8988T (cell line): ENCODE results near the gene DHRS9.
"Not testable (repeated sequence)": the region's sequence is repeated elsewhere in the genome, so short reads cannot be mapped to it uniquely, and the experiment has no call there.

Experiments
- DNase-seq: peaks from one replicate; pipeline ENCODE4 v3.0.0; 2011

Gene DHRS9

DNA sequence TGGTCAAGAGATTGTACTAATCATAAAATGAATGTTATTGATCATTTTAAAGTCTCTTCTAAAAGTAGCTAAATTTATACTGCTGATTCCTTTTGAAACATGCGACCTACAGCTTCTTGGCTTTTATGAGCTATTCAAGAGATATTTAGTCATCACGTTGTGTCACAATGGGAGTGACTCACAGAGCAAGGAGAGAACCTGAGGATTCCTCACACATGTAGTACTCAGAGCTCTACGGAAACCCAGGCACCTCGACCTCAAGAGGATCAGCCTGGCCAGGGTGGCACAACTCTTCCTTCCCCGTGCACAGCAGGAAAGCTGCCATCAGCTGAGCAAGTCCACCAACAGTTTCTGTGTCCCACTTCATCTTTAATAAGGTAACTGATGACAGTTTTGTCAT is at the start of gene DHRS9:
Gene DHRS9 (plus strand): TSS at position 223 of the 400 bp plus-strand sequence. CDS start 12,019 bp downstream, outside the sequence.
- peak; percentile 16 for DNase-seq

DNA sequence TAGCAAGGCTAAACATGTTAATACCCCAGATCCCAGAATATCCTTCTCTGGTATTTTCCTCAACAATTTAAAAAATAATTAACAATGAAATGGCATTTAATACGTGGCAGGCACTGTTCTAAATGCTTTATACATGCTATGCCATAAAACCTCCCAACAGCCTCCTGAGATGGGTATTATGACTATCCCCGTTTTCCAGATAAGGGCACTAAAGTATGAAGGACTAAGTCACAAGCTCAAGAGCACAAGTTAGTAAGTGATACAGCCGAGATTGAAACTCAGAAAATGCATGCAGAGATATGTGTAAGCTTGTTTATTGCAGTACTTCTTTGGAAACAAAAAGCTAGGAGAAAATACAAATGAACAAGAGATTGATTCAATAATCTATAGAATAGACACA is 46.2 kb upstream of the DHRS9 start:
- no peak for DNase-seq

DNA sequence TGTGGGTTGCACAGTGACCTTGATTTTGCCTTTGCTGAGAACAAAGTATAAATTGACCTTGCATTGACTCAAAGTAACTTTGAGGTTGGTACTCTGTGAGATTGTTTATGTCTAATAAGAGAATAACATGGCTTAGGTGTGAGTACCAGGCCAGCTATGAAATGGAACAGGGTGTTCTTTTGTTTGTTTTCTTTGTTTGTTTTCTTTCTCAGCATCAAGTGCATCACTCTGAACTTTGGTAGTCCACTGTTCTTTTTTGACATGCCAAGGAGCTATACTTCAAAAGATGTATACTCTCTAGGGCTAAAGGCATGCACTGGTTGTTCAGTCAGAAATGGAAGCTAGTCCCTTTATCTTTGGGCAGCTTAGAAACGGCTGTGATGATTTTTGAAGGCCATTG is 43.3 kb upstream of the DHRS9 start:
- DNase-seq: no peak

DNA sequence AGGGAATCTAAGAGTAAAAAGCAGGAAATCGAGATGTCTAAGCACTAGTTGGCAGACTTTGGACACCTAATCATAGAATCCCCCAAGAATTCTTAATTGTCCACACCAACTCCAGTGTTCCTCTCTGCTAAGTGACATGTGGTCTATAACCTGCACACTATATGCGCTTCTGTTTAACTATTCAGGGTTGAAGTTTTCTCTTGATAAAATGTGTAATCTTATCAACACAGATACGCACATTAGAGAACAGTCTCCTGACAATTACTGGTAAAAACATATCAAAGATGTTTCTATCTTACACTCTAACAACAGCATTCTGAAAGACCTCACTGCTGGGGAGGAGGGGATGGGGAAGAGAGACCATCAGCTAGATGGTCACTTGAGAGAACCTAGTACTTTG is 42.1 kb upstream of the DHRS9 start:
- DNase-seq: no peak

DNA sequence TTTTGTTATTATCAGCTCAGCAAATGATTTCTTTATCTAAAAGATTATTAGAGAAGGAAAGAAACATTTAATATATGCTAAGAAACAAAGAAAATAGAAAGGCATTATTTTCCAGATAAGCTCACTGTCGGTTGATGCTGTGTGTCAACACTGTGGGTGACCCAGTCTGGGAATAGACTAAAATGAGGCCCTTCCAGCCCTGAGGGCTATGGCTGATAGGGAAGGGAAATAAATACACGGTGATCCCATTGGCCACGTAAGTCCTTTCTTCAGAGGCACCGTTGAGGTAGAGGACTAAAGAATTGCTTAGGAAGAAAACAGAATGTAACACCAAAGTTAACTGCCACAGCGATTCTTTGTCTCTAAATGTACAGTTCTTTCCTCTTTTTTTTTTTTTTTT is 40.0 kb upstream of the DHRS9 start:
- DNase-seq: no peak

DNA sequence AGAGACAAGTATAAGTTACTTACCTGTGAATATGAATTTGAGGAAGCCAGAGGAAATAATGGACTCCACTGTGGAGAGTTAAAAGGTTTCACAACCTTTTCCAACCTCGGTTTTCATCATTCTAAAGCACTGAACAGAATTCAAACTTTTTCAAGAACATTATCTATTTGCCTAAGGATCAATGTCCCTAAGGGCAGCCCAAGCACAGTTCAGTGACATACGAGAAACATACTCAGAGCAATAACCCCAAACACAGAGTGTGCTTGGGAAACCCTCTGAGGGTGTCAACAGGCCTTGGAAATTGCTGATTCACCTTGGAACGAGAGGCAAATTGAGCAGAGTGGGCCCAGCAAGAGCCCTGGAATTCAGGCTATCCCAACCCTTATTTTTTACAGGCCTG is 38.2 kb upstream of the DHRS9 start, which contains the start of gene ABCB11:
Gene ABCB11 (minus strand): TSS at position 123 of the 400 bp plus-strand sequence. CDS start 13,199 bp downstream, outside the sequence.
- DNase-seq: no peak

DNA sequence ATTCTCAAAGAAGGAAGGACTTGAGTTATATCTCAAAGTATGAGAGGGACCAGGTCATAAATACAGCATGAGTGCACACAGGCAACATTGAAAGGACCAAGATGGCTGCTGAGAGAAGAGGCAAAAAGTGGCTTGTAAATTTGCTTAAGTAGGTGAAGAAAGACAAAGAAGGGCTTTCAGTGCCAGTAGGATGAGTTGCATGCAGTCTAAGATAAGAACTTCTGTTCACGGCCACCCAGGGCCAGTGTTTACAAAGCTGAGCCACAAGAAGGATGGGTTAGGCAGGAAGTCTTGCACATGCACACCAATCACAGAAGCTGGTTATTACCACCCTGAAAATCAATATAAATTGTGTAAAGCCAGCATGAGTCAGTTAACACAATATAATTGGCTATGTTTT is 35.1 kb upstream of the DHRS9 start:
- DNase-seq: no peak

DNA sequence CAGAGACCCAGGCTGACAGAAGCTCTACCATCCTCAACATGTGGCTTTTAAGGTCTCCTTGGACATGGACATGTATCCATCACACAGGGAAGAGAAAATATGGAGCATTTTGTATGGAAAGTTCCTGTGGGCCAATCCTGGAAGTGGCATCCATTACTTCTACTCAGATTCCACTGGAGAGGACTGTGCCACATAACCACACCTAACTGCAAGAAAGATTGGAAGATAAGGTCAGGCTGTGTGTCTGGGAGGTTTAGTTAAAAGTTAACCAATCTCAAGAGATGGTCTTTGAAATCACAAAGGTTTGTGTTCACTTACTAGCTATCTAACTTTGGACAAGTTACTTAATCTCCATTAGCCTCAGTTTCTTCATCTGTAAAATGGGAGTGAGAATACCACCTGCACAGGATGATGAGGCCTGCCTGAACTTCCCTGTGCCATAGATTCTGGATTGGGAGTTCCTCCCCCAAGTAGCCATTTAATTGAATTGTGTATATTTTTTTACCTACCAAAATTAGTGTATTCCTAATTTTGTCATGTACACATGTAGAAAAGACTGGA is 34.3 kb upstream of the DHRS9 start:
- DNase-seq: no peak

DNA sequence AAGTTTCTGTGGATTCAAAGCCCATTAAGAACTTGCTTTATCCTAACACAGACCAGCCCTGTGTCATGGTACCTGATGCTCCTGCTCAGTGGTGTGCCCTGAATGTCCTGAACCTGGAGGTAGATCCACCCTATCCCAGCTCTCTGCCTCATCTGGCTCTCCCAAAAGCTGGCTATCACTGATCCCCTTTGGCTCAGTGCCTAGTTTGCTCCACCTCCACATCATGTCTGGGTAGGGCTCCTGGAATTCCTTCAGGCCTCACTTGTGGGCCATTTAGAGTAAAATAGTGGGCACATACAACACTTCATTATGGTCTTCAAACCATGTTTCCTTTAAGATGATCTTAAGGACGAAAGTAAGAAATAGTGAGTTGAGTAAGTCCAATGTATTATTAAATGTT is 33.5 kb upstream of the DHRS9 start:
- DNase-seq: no peak

DNA sequence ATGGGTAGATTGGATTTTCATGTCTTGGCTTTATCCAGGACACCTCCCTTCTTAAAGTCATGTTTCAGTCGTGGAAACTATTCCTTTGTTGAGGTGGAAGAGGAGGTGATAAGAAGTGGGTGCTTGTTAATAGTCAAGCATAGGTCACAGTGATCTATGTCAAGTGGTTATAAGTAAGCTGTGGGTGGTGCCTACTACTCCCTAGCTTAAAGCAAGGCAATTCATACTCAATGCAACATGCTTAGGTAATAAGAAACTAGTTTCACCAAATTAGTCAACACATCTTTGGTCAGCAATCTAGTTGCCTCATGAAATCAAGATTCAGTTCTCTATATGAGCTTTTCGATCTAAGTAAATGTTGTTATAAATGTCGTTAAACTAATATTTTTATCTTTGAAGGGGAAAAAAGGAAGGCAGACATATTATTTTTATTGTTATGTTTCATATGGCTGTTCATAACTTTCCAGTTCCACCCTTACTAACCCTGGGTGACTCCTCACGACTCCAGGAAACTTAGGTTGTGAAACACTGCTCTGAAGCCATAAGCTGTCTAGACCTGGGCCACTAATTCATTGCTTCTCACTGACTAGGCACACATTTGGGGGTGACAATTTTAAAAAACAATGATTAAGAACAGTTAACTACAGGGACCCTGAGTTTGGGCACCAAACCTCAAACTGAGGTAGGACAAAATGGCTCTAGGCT is 32.5 kb upstream of the DHRS9 start:
- no peak for DNase-seq

DNA sequence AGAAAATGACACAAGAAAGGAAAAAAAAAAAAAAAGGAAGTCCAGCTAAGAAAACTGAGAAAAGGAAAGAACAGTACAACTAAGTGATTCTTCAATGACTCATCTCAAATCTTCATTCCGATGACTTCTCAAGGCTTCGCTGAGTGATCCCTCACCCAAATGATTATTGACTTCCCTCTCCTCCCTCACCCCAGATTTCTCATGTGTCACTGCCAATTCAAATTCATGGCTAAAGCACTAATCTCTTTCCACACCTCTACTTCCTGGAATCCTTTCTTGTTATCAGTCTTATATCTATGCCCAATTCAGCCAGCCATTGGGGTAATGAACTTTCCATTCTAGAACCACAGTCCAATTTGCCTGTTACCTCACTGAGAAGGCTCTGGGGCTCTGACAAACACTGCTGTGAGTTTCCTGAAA is 31.0 kb upstream of the DHRS9 start:
- no peak for DNase-seq

DNA sequence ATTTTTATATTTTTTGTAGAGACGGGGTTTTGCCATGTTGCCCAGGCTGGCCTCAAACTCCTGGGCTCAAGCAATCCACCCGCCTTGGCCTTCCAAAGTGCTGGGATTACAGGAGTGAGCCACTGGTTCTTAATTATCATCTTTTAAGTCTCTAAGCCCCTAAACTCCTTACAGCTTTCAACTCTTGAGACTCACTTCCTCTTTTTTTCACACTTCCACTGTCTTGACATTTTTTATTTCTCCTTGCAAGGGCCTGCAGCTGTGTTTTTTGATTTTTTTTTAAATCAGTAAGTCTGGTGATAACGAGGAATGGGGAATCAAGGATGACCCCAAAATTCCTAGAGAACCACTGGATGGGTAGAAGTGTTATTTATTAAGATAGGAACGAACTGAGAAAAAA is 29.7 kb upstream of the DHRS9 start:
- no peak for DNase-seq

DNA sequence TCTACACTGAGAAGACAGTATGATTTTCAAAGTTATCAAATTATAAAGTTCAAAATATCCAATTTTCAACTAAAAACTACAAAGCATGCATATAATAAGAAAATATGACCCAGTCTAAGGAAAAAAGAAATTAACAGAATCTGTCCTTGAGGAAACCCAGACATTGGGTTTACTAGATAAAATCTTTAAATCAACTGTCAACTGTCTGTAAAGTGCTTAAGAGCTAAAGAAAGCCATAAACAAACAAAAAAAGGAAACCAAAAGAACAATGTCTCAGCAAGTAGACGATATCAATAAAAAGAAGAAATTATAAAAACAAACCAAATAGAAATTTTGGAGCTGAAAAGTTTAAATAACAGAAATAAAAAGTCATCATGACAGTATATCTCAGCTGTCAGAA is 27.8 kb upstream of the DHRS9 start:
- no peak for DNase-seq

DNA sequence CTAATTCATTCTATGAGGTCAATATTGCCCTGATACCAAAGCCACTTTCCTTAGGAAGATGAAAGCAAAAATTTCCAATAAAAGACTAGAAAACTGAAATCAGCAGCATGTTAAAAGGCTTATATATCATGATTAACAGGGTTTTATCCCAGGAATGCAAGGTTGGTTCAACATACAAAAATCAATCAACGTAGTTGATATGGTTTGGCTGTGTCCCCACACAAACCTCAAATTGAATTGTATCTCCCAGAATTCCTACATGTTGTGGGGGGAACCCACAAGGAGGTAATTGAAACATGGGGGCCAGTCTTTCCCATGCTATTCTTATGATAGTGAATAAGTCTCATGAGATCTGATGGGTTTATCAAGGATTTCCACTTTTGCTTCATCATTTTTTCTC is 26.5 kb upstream of the DHRS9 start:
- DNase-seq: no peak

DNA sequence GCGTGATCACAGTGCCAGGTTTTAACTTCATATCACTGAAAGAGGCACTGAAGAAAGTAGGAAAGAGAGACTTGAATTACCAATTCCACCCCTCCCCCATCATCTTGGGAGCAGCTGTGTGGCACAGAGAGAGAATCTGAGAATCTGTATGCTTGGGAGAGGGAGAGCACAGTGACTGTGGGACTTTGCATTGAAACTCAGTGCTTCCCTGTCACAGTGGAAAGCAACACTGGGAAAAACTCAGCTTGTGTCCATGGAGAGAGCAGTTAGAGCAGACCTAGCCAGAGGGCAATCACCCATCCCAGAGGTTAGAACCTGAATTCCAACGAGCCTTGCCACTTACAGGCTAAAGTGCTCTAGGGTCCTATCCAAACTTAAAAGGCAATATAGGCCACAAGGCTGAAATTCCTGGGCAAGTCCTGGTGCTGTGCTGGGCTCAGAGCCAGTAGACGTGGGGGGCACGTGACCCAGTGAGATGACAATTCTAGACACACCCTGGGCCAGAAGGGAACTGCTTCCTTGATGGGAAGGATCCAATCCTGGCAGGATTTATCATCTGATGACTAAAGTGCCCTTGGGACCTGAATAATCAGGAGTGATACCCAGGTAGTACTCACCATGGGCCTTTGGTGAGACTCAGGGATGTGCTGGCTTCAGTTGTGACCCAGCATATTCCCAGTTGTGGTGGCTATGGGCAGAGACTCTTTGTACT is 22.8 kb upstream of the DHRS9 start:
- no peak for DNase-seq

DNA sequence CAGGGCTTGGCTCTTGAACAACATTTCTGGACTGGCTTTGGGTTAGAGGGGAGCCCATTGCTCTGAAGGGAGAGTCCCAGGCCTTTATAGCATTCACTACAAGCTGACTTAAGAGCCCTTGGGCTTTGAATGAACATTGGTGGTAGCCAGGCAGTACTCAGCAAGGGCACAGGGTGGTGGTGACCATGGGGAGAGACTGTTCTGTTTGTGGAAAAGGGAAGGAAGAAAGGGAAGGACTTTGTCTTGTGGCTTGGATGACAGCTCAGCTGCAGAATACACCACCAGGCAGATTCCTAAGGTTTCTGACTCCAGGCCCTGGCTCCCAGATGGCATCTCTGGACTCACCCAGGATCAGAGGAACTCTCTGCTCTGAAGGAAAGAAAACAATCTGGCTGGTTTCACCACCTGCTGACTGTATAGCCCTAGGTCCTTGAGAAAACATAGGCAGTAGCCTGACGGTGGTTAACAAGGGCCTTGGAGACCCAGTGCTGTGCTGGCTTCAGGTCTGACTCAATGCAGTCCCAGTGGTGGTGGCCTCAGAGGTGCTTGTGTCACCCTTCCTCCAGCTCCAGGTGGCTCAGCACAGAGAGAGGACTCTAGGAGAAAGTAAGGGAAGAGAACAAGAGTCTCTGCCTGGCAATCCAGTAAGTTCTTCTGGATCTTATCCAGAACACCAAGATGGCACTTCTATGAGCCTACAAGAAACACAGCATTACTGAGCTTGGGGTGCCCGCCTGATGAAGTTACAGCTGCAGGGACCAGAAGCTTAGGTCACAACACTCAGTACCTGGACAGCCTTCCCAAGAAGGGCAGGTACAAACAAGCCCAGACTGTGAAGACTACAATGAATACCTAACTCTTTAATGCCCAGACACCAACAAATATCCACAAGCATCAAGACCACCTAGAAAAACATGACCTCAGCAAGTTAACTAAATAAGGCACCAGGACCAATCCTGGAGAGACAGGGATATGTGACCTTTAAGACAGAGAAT is 21.8 kb upstream of the DHRS9 start:
- DNase-seq: no peak

DNA sequence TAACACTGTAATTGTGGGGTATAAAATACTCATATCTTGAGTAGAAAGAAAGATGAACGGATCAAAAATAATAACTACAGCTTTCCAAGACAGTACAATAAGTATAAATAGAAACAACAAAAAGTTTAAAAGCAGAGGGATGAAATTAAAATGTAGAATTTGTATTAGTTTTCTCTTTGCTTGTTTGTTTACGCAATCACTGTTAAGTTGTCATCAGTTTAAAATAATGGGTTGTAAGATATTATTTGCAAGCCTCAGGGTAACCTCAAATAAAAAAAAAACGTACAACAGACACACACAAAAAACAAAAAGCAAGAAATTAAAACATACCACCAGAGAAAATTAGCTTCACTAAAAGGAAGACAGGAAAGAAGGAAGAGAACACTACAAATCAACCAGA is 20.2 kb upstream of the DHRS9 start:
- DNase-seq: no peak

DNA sequence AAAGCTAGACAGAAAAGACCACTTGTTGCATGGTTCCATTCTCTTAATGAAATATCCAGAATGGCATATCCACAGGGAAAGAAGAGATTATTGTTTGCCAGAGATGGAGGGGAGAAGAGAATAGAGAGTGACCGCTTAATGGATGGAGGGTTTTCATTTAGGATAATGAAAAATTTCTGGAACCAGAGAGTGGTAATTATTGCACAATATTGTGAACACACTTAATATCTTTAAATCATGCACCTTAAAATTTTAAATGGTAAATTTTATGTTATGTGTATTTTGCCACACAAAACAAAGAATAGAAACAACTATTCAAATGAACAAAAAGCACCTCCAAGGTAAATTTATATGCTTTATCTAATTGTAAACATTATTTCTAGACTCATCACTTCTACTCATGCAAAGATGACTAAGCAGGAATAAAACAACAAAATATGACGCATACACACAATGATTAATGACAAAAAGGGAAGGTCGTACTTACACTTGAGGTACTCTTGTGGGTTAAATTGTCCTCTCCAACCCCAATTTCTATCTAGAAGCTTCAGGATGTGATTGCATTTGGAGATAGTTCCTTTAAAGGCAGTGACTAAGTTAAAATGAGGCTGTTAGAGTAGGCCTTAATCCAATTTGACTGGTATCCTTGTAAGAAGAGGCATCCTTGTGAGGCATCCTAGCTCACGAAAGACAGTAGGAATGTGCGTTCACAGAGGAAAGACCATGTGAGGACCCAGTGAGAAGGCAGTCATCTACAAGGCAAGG is 18.7 kb upstream of the DHRS9 start:
- no peak for DNase-seq

DNA sequence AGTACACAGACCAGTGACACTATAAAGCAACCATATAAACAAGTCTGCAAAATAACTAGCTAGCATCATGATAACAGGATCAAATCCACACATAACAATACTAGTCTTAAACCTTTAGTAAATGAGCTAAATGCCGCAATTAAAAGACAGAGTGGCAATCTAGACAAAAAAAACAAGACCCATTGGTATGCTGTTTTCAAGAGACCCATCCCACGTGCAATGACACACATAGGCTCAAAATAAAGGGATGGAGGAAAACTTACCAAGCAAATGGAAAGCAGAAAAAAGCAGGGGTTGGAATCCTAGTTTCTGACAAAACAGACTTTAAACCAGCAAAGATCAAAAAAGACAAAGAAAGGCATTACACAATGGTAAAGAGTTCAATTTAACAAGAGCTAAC is 14.8 kb upstream of the DHRS9 start:
- not testable (repeated sequence) for DNase-seq

DNA sequence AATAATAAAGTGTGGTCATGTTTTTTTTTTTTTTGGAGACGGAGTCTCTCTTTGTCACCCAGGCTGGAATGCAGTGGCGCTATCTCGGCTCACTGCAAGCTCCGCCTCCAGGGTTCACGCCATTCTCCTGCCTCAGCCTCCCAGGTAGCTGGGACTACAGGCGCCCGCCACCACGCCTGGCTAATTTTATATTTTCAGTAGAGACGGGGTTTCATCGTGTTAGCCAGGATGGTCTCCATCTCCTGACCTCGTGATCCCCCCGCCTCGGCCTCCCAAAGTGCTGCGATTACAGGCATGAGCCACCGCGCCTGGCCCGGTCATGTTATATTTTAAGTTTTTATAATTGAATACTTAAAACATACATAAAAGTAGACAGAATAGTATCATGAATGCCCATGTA is 5.2 kb upstream of the DHRS9 start:
- not testable (repeated sequence) for DNase-seq

DNA sequence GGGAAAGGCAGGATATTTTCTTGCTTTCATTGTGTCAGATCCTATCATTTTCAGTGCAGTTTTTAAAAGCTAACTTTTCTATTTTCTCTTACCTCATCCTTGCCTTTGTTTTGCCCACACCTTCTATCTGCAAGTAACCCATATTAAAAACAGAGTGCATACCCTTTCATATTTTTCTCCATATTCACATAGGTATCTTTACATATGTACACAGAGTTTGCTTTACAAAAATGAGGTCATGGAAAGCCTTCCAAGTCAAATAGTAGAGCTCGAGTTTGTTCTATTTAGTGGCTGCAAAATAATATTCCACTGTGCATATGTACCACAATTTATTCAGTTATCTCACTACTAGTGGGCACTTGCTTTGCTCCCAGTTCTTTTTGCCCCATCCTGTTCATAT is 3.9 kb upstream of the DHRS9 start:
- DNase-seq: no peak

DNA sequence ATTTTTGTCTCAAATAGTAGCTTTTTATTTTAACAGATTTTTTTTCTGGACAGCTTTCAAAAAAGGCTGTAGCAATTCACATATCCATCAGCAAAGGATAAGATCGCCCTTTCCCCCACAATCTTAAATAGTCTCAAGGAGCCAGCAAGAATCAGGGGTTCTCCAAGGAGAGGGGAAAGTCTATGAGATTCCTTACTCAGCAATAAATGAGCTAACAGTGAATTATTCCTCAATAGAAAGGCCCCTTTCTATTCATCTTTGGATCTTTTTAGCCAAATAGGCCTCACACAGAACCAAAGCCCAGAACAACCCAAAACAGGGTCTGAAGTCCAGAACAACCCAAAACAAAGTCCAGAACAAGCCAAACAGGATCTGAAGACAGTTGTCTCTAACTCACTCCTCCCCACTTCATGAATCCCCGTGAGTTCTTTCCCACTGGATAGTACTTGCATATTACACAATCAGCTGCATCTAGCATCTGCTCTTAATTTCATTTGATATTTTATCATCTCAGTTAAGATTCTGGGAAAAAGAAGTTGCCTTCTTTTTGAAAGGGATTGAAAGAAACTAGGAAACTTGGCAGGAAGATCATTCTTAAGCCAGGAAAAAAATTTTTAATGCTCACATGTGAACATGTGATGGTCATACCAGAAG is 3.4 kb upstream of the DHRS9 start:
- DNase-seq: no peak
